Measurements from ENCODE around the gene WDFY2. TPM values are rescaled to one million over a fixed set of nuclear protein-coding genes. Genes with fewer than 3 reads are reported as not detected.

WDFY2 gene
- total RNA-seq, 1 experiment from 2014 or later: 25.7 TPM

DNA sequence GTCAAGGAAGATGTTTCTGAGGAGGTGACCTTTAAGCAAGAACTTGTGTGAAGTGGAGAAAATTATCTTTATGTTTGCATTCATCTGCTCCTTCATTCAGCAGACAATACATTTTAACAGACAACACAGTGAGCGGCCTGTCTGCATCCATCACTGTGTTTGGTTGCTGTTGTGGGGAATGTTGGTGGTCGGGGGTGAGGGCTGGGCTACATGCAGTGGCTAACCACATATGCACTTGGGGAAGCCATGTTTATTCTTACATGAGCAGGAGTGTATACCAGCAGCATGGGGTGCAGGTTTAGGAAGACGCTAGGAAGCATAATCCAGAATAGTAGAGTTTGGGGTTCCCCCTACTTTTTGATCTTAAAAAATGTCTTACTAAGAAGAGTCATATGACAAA, 153.3 kb downstream of the WDFY2 start:
- peaks cover 7% of the 10 kb centered on the region for H3K4me1 Mint-ChIP-seq
- DNase-seq (ENCODE audit: low spot score): no peak
- H3K36me3 Mint-ChIP-seq: peaks cover 25% of the 10 kb centered on the region
- peak overlapping the region; percentile 76; the same call in 1 of the 2 replicates for H3K27ac Mint-ChIP-seq
- H3K4me3 Mint-ChIP-seq: no peak overlapping the region
- TF ChIP-seq, protein P1, sequence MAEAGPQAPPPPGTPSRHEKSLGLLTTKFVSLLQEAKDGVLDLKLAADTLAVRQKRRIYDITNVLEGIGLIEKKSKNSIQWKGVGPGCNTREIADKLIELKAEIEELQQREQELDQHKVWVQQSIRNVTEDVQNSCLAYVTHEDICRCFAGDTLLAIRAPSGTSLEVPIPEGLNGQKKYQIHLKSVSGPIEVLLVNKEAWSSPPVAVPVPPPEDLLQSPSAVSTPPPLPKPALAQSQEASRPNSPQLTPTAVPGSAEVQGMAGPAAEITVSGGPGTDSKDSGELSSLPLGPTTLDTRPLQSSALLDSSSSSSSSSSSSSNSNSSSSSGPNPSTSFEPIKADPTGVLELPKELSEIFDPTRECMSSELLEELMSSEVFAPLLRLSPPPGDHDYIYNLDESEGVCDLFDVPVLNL (CRISPR knock-in tag; IDR thresholded peaks at IDR 0.05; ENCODE audit: borderline replicate concordance, low read depth): no peak
- no peak for ATAC-seq
- ChIA-PET POLR2A (no interaction called here), CTCF (interaction anchor here (0.6 kb wide), 1 partner anchor 612 kb away, joined by 3 read pairs; no protein-coding TSS in a partner anchor)
- no peaks in the 10 kb centered on the region for H3K9me3 Mint-ChIP-seq
- no peaks in the 10 kb centered on the region for H3K27me3 Mint-ChIP-seq (ENCODE audit: low read depth)

DNA sequence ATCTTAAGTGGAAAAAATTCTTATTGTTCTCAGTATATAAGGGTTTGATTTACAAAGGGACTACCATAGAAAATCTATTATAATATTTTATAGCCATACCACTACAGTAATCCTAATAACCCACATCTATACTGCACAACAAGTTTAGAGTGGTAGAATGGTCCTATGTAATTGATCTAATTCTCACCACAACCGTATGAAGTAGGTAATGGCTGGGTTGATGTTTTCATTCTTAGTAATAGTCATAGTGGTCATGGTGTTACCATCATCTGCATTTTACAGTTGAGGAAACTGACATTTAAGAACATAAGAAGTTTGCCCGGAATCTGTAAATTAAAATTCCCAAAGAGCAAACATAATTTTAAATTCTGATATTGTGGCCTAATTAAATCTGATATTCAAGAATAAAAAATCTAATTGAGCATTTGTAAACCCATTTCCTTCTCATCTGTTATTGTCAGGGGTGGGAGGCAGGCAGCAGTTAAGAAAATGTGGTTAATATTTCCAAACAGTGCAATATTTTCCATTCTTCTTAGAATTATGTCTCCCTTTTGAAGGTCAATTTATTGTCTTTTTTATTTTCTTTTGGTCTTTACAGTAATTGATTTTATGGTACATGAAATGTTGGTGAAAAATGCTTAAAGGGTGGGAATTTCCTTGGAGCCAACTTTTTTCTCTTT, 154.1 kb downstream of the WDFY2 start:
- ChIA-PET POLR2A (no interaction called here), CTCF (no interaction called here)
- no peak overlapping the region for H3K27ac Mint-ChIP-seq

DNA sequence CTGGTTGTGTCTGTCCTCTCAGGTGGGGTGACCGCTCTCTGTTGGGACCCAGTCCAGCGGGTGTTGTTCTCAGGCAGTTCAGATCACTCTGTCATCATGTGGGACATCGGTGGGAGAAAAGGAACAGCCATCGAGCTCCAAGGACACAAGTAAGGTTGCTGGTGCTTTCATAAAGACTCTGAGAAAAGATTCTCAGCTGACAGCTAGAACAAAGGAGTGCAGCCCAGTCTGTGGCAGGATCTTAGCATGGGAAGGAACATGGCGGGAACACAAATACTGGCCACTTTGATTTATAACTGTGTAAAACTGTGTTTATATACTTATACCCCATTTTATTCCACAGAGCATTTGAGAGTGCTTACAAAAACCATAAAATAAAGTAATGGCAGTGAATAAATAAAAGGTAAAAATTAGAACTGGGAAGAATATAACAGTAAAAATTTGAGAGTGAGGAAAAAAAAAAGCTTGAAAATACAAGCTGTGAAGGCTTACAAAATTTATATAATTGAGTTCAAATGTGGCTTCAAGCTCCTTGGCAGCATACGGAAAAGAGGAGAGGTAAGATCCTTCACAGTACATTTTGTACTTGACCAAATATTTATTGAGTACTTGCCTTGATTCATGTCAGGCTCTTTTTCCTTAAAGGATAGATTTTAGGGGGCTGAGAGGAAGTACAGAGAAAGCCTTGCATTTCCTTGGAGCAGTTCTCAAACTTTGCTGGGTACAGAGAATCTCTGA, 154.9 kb downstream of the WDFY2 start:
- H3K27me3 Mint-ChIP-seq (ENCODE audit: low read depth): no peaks in the 10 kb centered on the region
- no peaks in the 10 kb centered on the region for H3K9me3 Mint-ChIP-seq
- DNase-seq (ENCODE audit: low spot score) (no peak), ATAC-seq (no peak)
- H3K27ac Mint-ChIP-seq: no peak overlapping the region
- H3K36me3 Mint-ChIP-seq: peaks cover 27% of the 10 kb centered on the region
- POLR2A ChIA-PET: no interaction called here
- CTCF ChIA-PET: no interaction called here
- no peak overlapping the region for H3K4me3 Mint-ChIP-seq
- no peaks in the 10 kb centered on the region for H3K4me1 Mint-ChIP-seq
- TF ChIP-seq, protein P2, sequence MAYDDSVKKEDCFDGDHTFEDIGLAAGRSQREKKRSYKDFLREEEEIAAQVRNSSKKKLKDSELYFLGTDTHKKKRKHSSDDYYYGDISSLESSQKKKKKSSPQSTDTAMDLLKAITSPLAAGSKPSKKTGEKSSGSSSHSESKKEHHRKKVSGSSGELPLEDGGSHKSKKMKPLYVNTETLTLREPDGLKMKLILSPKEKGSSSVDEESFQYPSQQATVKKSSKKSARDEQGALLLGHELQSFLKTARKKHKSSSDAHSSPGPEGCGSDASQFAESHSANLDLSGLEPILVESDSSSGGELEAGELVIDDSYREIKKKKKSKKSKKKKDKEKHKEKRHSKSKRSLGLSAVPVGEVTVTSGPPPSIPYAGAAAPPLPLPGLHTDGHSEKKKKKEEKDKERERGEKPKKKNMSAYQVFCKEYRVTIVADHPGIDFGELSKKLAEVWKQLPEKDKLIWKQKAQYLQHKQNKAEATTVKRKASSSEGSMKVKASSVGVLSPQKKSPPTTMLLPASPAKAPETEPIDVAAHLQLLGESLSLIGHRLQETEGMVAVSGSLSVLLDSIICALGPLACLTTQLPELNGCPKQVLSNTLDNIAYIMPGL (CRISPR knock-in tag; IDR thresholded peaks at IDR 0.05): no peak
- TF ChIP-seq, protein P3, sequence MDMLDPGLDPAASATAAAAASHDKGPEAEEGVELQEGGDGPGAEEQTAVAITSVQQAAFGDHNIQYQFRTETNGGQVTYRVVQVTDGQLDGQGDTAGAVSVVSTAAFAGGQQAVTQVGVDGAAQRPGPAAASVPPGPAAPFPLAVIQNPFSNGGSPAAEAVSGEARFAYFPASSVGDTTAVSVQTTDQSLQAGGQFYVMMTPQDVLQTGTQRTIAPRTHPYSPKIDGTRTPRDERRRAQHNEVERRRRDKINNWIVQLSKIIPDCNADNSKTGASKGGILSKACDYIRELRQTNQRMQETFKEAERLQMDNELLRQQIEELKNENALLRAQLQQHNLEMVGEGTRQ (CRISPR knock-in tag; IDR thresholded peaks at IDR 0.05): no peak
- TF ChIP-seq ZNF423 (CRISPR knock-in tag; IDR thresholded peaks at IDR 0.05): no peak
- no peak for TF ChIP-seq KAT7 (CRISPR knock-in tag; IDR thresholded peaks at IDR 0.05; ENCODE audit: borderline replicate concordance)
- no peak for TF ChIP-seq FOXP1 (CRISPR knock-in tag; IDR thresholded peaks at IDR 0.05; ENCODE audit: borderline replicate concordance)
- TF ChIP-seq, protein P4, sequence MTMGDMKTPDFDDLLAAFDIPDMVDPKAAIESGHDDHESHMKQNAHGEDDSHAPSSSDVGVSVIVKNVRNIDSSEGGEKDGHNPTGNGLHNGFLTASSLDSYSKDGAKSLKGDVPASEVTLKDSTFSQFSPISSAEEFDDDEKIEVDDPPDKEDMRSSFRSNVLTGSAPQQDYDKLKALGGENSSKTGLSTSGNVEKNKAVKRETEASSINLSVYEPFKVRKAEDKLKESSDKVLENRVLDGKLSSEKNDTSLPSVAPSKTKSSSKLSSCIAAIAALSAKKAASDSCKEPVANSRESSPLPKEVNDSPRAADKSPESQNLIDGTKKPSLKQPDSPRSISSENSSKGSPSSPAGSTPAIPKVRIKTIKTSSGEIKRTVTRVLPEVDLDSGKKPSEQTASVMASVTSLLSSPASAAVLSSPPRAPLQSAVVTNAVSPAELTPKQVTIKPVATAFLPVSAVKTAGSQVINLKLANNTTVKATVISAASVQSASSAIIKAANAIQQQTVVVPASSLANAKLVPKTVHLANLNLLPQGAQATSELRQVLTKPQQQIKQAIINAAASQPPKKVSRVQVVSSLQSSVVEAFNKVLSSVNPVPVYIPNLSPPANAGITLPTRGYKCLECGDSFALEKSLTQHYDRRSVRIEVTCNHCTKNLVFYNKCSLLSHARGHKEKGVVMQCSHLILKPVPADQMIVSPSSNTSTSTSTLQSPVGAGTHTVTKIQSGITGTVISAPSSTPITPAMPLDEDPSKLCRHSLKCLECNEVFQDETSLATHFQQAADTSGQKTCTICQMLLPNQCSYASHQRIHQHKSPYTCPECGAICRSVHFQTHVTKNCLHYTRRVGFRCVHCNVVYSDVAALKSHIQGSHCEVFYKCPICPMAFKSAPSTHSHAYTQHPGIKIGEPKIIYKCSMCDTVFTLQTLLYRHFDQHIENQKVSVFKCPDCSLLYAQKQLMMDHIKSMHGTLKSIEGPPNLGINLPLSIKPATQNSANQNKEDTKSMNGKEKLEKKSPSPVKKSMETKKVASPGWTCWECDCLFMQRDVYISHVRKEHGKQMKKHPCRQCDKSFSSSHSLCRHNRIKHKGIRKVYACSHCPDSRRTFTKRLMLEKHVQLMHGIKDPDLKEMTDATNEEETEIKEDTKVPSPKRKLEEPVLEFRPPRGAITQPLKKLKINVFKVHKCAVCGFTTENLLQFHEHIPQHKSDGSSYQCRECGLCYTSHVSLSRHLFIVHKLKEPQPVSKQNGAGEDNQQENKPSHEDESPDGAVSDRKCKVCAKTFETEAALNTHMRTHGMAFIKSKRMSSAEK (CRISPR knock-in tag; IDR thresholded peaks at IDR 0.05; ENCODE audit: borderline replicate concordance): no peak
- TF ChIP-seq, protein P5, sequence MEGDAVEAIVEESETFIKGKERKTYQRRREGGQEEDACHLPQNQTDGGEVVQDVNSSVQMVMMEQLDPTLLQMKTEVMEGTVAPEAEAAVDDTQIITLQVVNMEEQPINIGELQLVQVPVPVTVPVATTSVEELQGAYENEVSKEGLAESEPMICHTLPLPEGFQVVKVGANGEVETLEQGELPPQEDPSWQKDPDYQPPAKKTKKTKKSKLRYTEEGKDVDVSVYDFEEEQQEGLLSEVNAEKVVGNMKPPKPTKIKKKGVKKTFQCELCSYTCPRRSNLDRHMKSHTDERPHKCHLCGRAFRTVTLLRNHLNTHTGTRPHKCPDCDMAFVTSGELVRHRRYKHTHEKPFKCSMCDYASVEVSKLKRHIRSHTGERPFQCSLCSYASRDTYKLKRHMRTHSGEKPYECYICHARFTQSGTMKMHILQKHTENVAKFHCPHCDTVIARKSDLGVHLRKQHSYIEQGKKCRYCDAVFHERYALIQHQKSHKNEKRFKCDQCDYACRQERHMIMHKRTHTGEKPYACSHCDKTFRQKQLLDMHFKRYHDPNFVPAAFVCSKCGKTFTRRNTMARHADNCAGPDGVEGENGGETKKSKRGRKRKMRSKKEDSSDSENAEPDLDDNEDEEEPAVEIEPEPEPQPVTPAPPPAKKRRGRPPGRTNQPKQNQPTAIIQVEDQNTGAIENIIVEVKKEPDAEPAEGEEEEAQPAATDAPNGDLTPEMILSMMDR (IDR thresholded peaks at IDR 0.05): no peak
- no peak for TF ChIP-seq ELF4 (CRISPR knock-in tag; IDR thresholded peaks at IDR 0.05; ENCODE audit: low read depth)

More for the DNA sequence above, 154.1 kb downstream of the WDFY2 start:
- no peak for DNase-seq (ENCODE audit: low spot score)
- TF ChIP-seq, protein P6, sequence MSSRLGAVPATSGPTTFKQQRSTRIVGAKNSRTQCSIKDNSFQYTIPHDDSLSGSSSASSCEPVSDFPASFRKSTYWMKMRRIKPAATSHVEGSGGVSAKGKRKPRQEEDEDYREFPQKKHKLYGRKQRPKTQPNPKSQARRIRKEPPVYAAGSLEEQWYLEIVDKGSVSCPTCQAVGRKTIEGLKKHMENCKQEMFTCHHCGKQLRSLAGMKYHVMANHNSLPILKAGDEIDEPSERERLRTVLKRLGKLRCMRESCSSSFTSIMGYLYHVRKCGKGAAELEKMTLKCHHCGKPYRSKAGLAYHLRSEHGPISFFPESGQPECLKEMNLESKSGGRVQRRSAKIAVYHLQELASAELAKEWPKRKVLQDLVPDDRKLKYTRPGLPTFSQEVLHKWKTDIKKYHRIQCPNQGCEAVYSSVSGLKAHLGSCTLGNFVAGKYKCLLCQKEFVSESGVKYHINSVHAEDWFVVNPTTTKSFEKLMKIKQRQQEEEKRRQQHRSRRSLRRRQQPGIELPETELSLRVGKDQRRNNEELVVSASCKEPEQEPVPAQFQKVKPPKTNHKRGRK (CRISPR knock-in tag; IDR thresholded peaks at IDR 0.05; ENCODE audit: borderline replicate concordance): no peak
- TF ChIP-seq ZNF219 (CRISPR knock-in tag; IDR thresholded peaks at IDR 0.05; ENCODE audit: borderline replicate concordance) (no peak), RELA (CRISPR knock-in tag; IDR thresholded peaks at IDR 0.05; ENCODE audit: borderline replicate concordance) (no peak), MXD4 (CRISPR knock-in tag; IDR thresholded peaks at IDR 0.05; ENCODE audit: borderline replicate concordance) (no peak), CREB1 (CRISPR knock-in tag; IDR thresholded peaks at IDR 0.05) (no peak), FOXK1 (CRISPR knock-in tag; IDR thresholded peaks at IDR 0.05) (no peak), ZNF416 (CRISPR knock-in tag; IDR thresholded peaks at IDR 0.05) (no peak), NR1H2 (CRISPR knock-in tag; IDR thresholded peaks at IDR 0.05) (no peak), GRHL2 (CRISPR knock-in tag; IDR thresholded peaks at IDR 0.05; ENCODE audit: insufficient replicate concordance, severe bottlenecking) (no peak)
- TF ChIP-seq, protein P7, sequence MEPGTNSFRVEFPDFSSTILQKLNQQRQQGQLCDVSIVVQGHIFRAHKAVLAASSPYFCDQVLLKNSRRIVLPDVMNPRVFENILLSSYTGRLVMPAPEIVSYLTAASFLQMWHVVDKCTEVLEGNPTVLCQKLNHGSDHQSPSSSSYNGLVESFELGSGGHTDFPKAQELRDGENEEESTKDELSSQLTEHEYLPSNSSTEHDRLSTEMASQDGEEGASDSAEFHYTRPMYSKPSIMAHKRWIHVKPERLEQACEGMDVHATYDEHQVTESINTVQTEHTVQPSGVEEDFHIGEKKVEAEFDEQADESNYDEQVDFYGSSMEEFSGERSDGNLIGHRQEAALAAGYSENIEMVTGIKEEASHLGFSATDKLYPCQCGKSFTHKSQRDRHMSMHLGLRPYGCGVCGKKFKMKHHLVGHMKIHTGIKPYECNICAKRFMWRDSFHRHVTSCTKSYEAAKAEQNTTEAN (CRISPR knock-in tag; IDR thresholded peaks at IDR 0.05): no peak
- no peak for ATAC-seq
- Mint-ChIP-seq H3K4me3 (no peak overlapping the region), H3K4me1 (peaks cover 5% of the 10 kb centered on the region), H3K36me3 (peaks cover 27% of the 10 kb centered on the region), H3K27me3 (ENCODE audit: low read depth) (no peaks in the 10 kb centered on the region), H3K9me3 (no peaks in the 10 kb centered on the region)

All from WTC11 (cell line).